Measurements from ENCODE around the gene TSPO2.
"Not testable (repeated sequence)": the region's sequence is repeated elsewhere in the genome, so short reads cannot be mapped to it uniquely, and the experiment has no call there.

TSPO2 gene

GRCh38 chr6:41042226-41043055 is at the start of gene TSPO2:
TSPO2 (plus strand) TSS chr6:41042467; CDS start chr6:41042986, 519 bp downstream.
- no peak for DNase-seq (ENCODE audit: low read depth in 4 of 4, low spot score in 1 of 4)

GRCh38 chr6:40992746-40993145 is 49.5 kb upstream of the TSPO2 start:
- DNase-seq (ENCODE audit: low read depth in 4 of 4, low spot score in 1 of 4): no peak

- no peak for DNase-seq (ENCODE audit: low read depth in 4 of 4, low spot score in 1 of 4)
Measured at GRCh38 chr6:40996591-40997233, 45.6 kb upstream of the TSPO2 start.

- no peak for DNase-seq (ENCODE audit: low read depth in 4 of 4, low spot score in 1 of 4)
Measured at GRCh38 chr6:40997234-40997957, 44.9 kb upstream of the TSPO2 start.

GRCh38 chr6:40998661-40999060 is 43.6 kb upstream of the TSPO2 start:
- no peak for DNase-seq (ENCODE audit: low read depth in 4 of 4, low spot score in 1 of 4)

- no peak for DNase-seq (ENCODE audit: low read depth in 4 of 4, low spot score in 1 of 4)
Measured at GRCh38 chr6:40999569-40999968, 42.7 kb upstream of the TSPO2 start.

- DNase-seq (ENCODE audit: low read depth in 4 of 4, low spot score in 1 of 4): no peak
Measured at GRCh38 chr6:41000248-41000647, 42.0 kb upstream of the TSPO2 start.

- no peak for DNase-seq (ENCODE audit: low read depth in 4 of 4, low spot score in 1 of 4)
Measured at GRCh38 chr6:41002168-41002567, 40.1 kb upstream of the TSPO2 start.

- DNase-seq (ENCODE audit: low read depth in 4 of 4, low spot score in 1 of 4): peak; percentile 24 to 41 (median 32)
Measured at GRCh38 chr6:41006217-41006616, 36.0 kb upstream of the TSPO2 start.

GRCh38 chr6:41006980-41007379 is 35.3 kb upstream of the TSPO2 start:
- DNase-seq (ENCODE audit: low read depth in 4 of 4, low spot score in 1 of 4): not testable (repeated sequence)

GRCh38 chr6:41008011-41008410 is 34.3 kb upstream of the TSPO2 start:
- no peak for DNase-seq (ENCODE audit: low read depth in 4 of 4, low spot score in 1 of 4)

- no peak for DNase-seq (ENCODE audit: low read depth in 4 of 4, low spot score in 1 of 4)
Measured at GRCh38 chr6:41009669-41010068, 32.6 kb upstream of the TSPO2 start.

GRCh38 chr6:41011673-41012072 is 30.6 kb upstream of the TSPO2 start:
- DNase-seq (ENCODE audit: low read depth in 4 of 4, low spot score in 1 of 4): no peak

GRCh38 chr6:41013466-41014153 is 28.7 kb upstream of the TSPO2 start:
- DNase-seq (ENCODE audit: low read depth in 4 of 4, low spot score in 1 of 4): no peak

- no peak for DNase-seq (ENCODE audit: low read depth in 4 of 4, low spot score in 1 of 4)
Measured at GRCh38 chr6:41014780-41015179, 27.5 kb upstream of the TSPO2 start.

- DNase-seq (ENCODE audit: low read depth in 4 of 4, low spot score in 1 of 4): not testable (repeated sequence)
Measured at GRCh38 chr6:41015860-41016259, 26.4 kb upstream of the TSPO2 start.

- DNase-seq (ENCODE audit: low read depth in 4 of 4, low spot score in 1 of 4): no peak
Measured at GRCh38 chr6:41017663-41018062, 24.6 kb upstream of the TSPO2 start.

- DNase-seq (ENCODE audit: low read depth in 4 of 4, low spot score in 1 of 4): no peak
Measured at GRCh38 chr6:41021832-41022231, 20.4 kb upstream of the TSPO2 start.

GRCh38 chr6:41022294-41022693 is 20.0 kb upstream of the TSPO2 start:
- DNase-seq (ENCODE audit: low read depth in 4 of 4, low spot score in 1 of 4): no peak

- DNase-seq (ENCODE audit: low read depth in 4 of 4, low spot score in 1 of 4): no peak
Measured at GRCh38 chr6:41023114-41023513, 19.2 kb upstream of the TSPO2 start.

- DNase-seq (ENCODE audit: low read depth in 4 of 4, low spot score in 1 of 4): no peak
Measured at GRCh38 chr6:41025966-41026530, 16.2 kb upstream of the TSPO2 start.

All from stimulated activated CD4-positive, alpha-beta T cell treated with anti-CD3 and anti-CD28 coated beads, Interleukin-1b, Interleukin-23, amount 100 ng/mL, for 24 hours (primary cell).